Keratinocyte (primary cell): Measurements from ENCODE around the gene PTK7. TPM values are rescaled to one million over a fixed set of nuclear protein-coding genes. Genes with fewer than 3 reads are reported as not detected.

Experiments used
- DNase-seq: peaks from one replicate; pipeline ENCODE4 v3.0.0-alpha.2; 2011; ENCODE audit warnings: low read depth, missing footprints, low spot score
- FAIRE-seq: peaks from 2 replicates; lab custom pipeline; 2011; peaks lifted over from hg19 to GRCh38; lab: Jason Lieb, UNC
- H2AFZ ChIP-seq: 2 replicates; pipeline ENCODE4 v1.6.0; 2012; ENCODE audit warnings: low read length, control low read depth, inconsistent platforms; ENCODE audit not compliant: control insufficient read depth
- H3K27ac ChIP-seq: 2 replicates; pipeline ENCODE4 v1.5.1; 2011; ENCODE audit warnings: low read length; ENCODE audit not compliant: control insufficient read depth, insufficient read depth
- H3K27me3 ChIP-seq: 3 replicates; pipeline ENCODE4 v1.6.0; 2011; ENCODE audit warnings: low read length; ENCODE audit not compliant: control insufficient read depth, insufficient read depth; ENCODE audit errors: extremely low read depth
- H3K36me3 ChIP-seq, 2 experiments: 2 replicates in 1 of 2; 3 replicates in 1 of 2; pipeline ENCODE4 v1.5.1; 2011; ENCODE audit warnings: low read length in 2 of 2, mild to moderate bottlenecking in 1 of 2; ENCODE audit not compliant: control insufficient read depth in 2 of 2, insufficient read depth in 2 of 2; ENCODE audit errors: extremely low read depth in 1 of 2
- H3K4me1 ChIP-seq: 3 replicates; pipeline ENCODE4 v1.5.1; 2011; ENCODE audit warnings: low read length; ENCODE audit not compliant: control insufficient read depth, insufficient read depth; ENCODE audit errors: extremely low read depth
- H3K4me2 ChIP-seq: 3 replicates; pipeline ENCODE4 v1.6.0; 2011; ENCODE audit warnings: low read depth, low read length; ENCODE audit not compliant: control insufficient read depth, insufficient read depth; ENCODE audit errors: extremely low read depth
- H3K4me3 ChIP-seq, 3 experiments: fragments of 200-600 bp in 1 of 3; sonication (generic) in 1 of 3; 2 replicates in 2 of 3; 3 replicates in 1 of 3; pipeline ENCODE4 v1.5.1; 2011 to 2016; ENCODE audit warnings: low read length in 3 of 3, mild to moderate bottlenecking in 3 of 3, control low read depth in 2 of 3, inconsistent platforms in 1 of 3, low read depth in 1 of 3, mixed read lengths in 1 of 3, mixed run types in 1 of 3, moderate library complexity in 1 of 3; ENCODE audit not compliant: control insufficient read depth in 2 of 3, insufficient read depth in 2 of 3; ENCODE audit errors: extremely low read depth in 1 of 3
- H3K79me2 ChIP-seq: 2 replicates; pipeline ENCODE4 v1.6.0; 2012; ENCODE audit warnings: low read length; ENCODE audit not compliant: control insufficient read depth, insufficient read depth
- H3K9ac ChIP-seq: 3 replicates; pipeline ENCODE4 v1.6.0; 2011; ENCODE audit warnings: low read length; ENCODE audit not compliant: control insufficient read depth, insufficient read depth; ENCODE audit errors: extremely low read depth
- H3K9me1 ChIP-seq: 3 replicates; pipeline ENCODE4 v1.6.0; 2011; ENCODE audit warnings: low read length; ENCODE audit not compliant: control insufficient read depth, insufficient read depth; ENCODE audit errors: extremely low read depth
- H3K9me3 ChIP-seq: 2 replicates; pipeline ENCODE4 v1.5.1; 2012; ENCODE audit warnings: low read depth, low read length; ENCODE audit not compliant: control insufficient read depth
- H4K20me1 ChIP-seq: 3 replicates; pipeline ENCODE4 v1.6.0; 2011; ENCODE audit warnings: low read length; ENCODE audit not compliant: control insufficient read depth, insufficient read depth; ENCODE audit errors: extremely low read depth
- EZH2 ChIP-seq: IDR thresholded peaks from one replicate; pipeline ENCODE4 v1.6.1; 2012; ENCODE audit warnings: inconsistent platforms, mild to moderate bottlenecking, low read length, moderate library complexity
- dilution Hi-C: fragments of 300-500 bp; cut with MboI; formaldehyde crosslinking; loops from one replicate; pipeline ENCODE4 v1.7.0; 2020; ENCODE audit warnings: low sequenced_read_pairs; ENCODE audit not compliant: extremely low pct_ligation_motif_present
- polyA plus RNA-seq, 5 experiments: library from polyadenylated mRNA; depleted of rRNA in 3 of 5; stranded (reverse) in 3 of 5; stranded (forward) in 1 of 5; unstranded in 1 of 5; fragments of >200 nt; gene quantifications; 1 replicate in 1 of 5; 2 replicates in 3 of 5; 3 replicates in 1 of 5; pipeline versions ENCODE4 v1.2.1 to v1.2.3, GENCODE V29; 2011 to 2012; ENCODE audit warnings: missing spikeins in 2 of 5, low read depth in 1 of 5, low replicate concordance in 1 of 5
- TF ChIP-seq, protein P1 (sequence below), 3 experiments: IDR thresholded peaks in 1 of 3; conservative IDR thresholded peaks in 1 of 3; optimal IDR thresholded peaks in 1 of 3; 2 replicates in 2 of 3; 3 replicates in 1 of 3; pipeline versions ENCODE3 to v1.5.1; 2011; ENCODE audit warnings: low read length in 3 of 3, mild to moderate bottlenecking in 3 of 3, moderate library complexity in 2 of 3, control low read depth in 1 of 3, inconsistent platforms in 1 of 3; ENCODE audit not compliant: insufficient read depth in 2 of 3; ENCODE audit errors: extremely low read depth in 1 of 3

Gene PTK7
- polyA plus RNA-seq, 1 donor (not counting 4 experiments of a cell fraction or from before 2014, with no cell fraction given), result 58.8 TPM

DNA sequence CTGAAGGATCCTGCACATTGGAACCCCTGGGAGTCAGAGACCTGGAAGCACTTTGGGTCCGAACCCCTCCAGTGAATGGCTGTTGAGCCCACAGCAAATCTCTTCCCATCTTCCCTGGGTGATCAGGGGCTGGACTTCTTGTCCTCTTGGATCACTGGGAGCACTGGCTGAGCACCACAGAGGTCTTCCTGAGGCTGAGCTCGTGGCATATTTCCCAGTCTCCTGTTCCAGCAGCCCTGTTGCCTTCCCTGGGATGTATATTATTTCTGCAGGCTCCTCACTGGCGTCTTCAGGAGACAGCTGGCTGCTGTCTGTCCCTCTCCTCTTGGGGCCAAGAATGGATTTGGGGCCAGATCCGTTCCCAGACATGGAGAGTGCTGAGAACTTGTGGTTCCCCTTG, 43.4 kb downstream of the PTK7 start:
- H3K4me2 ChIP-seq, result no peak overlapping the region
- H3K4me1 ChIP-seq, result peaks cover 48% of the 10 kb centered on the region
- dilution Hi-C loops, result no loop called here
- H3K27ac ChIP-seq, result no peak overlapping the region
- no peaks in the 10 kb centered on the region for H4K20me1 ChIP-seq
- H3K36me3 ChIP-seq, result no peaks in the 10 kb centered on the region
- H3K27me3 ChIP-seq, result no peaks in the 10 kb centered on the region
- DNase-seq, result no peak
- no peak overlapping the region for H3K4me3 ChIP-seq
- no peak for TF ChIP-seq EZH2
- TF ChIP-seq, protein P1, sequence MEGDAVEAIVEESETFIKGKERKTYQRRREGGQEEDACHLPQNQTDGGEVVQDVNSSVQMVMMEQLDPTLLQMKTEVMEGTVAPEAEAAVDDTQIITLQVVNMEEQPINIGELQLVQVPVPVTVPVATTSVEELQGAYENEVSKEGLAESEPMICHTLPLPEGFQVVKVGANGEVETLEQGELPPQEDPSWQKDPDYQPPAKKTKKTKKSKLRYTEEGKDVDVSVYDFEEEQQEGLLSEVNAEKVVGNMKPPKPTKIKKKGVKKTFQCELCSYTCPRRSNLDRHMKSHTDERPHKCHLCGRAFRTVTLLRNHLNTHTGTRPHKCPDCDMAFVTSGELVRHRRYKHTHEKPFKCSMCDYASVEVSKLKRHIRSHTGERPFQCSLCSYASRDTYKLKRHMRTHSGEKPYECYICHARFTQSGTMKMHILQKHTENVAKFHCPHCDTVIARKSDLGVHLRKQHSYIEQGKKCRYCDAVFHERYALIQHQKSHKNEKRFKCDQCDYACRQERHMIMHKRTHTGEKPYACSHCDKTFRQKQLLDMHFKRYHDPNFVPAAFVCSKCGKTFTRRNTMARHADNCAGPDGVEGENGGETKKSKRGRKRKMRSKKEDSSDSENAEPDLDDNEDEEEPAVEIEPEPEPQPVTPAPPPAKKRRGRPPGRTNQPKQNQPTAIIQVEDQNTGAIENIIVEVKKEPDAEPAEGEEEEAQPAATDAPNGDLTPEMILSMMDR (optimal IDR thresholded peaks at IDR 0.05 in 1 of 3, IDR thresholded peaks at IDR 0.05 in 1 of 3, conservative IDR thresholded peaks at IDR 0.05 in 1 of 3; ENCODE audit: extremely low read depth in 1 of 3, insufficient read depth in 2 of 3, low read length in 3 of 3), result no peak
- peaks cover 71% of the 10 kb centered on the region for H3K79me2 ChIP-seq
- no peak overlapping the region for H2AFZ ChIP-seq
- H3K9me3 ChIP-seq, result no peaks in the 10 kb centered on the region
- H3K9me1 ChIP-seq, result peaks cover 6% of the 10 kb centered on the region
- no peak for FAIRE-seq
- no peak overlapping the region for H3K9ac ChIP-seq

DNA sequence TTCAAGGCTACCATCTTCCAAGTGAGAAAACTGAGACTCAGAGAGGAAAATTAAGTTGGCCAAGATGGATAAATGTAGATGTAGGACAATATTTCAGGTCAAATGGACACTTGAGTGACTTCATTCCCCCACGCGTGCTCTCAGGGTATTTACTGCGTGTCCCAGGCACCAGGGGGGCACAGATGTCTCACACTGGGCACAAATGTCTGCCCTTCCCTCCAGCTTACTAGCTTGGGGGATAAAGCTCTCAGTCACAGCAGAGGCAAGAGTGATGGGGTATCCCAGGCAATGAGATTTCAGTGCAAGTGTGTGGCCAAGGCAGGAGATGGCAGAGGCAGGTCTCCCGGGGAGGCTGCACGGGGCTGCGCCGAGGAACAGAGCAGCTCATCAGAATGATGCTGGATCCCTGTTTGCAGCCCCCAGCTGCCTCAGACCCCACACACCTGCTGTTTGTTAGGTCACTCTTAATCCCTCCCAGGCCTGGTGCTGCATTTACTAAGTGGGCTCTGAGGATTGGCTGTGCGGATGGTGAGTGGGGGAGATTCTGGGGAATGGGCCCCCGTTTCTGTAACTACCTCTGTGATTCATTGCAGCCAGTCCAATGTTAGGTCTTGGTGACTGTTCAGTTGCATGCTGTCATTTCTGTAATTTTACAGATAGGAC, 44.1 kb downstream of the PTK7 start:
- H2AFZ ChIP-seq, result no peak overlapping the region
- peak overlapping the region; percentile 98 for H3K27ac ChIP-seq
- H3K27me3 ChIP-seq, result no peaks in the 10 kb centered on the region
- peaks cover 6% of the 10 kb centered on the region for H3K9me1 ChIP-seq
- dilution Hi-C loops, result no loop called here
- no peaks in the 10 kb centered on the region for H3K36me3 ChIP-seq
- peaks cover 77% of the 10 kb centered on the region for H3K79me2 ChIP-seq
- H4K20me1 ChIP-seq, result no peaks in the 10 kb centered on the region
- H3K4me3 ChIP-seq, result no peak overlapping the region
- FAIRE-seq (no peak), DNase-seq (no peak)
- H3K4me2 ChIP-seq, result peak overlapping the region; percentile 83
- no peaks in the 10 kb centered on the region for H3K9me3 ChIP-seq
- no peak for TF ChIP-seq EZH2
- peak overlapping the region; percentile 55 for H3K9ac ChIP-seq
- peaks cover 41% of the 10 kb centered on the region for H3K4me1 ChIP-seq
